Measurements from ENCODE around the gene DLG2. TPM values are rescaled to one million over a fixed set of nuclear protein-coding genes. Genes with fewer than 3 reads are reported as not detected.

DLG2 gene
- total and polyA plus RNA-seq, 9 of the 15 experiments (the other 6 are each of a cell fraction or from before 2014, with no cell fraction given) = 0.52 to 1.6 (median 0.95) TPM

DNA sequence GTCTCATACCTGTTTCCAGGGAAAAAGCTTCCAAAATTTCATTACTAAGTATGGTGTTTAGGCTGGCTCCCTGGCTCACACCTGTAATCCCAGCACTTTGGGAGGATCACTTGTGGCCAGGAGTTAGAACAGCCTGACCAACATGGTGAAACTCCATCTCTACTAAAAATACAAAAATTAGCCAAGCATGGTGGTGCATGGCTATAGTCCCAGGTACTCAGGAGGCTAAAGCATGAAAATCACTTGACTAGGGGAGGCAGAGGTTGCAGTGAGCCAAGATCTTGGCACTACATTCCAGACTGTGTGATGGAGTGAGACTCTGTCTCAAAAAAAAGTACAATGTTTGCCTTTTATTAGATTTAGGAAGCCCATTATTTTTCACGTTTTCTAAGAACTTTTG lies 2009.5 kb downstream of the DLG2 start (continued):
- TF ChIP-seq, protein P1, sequence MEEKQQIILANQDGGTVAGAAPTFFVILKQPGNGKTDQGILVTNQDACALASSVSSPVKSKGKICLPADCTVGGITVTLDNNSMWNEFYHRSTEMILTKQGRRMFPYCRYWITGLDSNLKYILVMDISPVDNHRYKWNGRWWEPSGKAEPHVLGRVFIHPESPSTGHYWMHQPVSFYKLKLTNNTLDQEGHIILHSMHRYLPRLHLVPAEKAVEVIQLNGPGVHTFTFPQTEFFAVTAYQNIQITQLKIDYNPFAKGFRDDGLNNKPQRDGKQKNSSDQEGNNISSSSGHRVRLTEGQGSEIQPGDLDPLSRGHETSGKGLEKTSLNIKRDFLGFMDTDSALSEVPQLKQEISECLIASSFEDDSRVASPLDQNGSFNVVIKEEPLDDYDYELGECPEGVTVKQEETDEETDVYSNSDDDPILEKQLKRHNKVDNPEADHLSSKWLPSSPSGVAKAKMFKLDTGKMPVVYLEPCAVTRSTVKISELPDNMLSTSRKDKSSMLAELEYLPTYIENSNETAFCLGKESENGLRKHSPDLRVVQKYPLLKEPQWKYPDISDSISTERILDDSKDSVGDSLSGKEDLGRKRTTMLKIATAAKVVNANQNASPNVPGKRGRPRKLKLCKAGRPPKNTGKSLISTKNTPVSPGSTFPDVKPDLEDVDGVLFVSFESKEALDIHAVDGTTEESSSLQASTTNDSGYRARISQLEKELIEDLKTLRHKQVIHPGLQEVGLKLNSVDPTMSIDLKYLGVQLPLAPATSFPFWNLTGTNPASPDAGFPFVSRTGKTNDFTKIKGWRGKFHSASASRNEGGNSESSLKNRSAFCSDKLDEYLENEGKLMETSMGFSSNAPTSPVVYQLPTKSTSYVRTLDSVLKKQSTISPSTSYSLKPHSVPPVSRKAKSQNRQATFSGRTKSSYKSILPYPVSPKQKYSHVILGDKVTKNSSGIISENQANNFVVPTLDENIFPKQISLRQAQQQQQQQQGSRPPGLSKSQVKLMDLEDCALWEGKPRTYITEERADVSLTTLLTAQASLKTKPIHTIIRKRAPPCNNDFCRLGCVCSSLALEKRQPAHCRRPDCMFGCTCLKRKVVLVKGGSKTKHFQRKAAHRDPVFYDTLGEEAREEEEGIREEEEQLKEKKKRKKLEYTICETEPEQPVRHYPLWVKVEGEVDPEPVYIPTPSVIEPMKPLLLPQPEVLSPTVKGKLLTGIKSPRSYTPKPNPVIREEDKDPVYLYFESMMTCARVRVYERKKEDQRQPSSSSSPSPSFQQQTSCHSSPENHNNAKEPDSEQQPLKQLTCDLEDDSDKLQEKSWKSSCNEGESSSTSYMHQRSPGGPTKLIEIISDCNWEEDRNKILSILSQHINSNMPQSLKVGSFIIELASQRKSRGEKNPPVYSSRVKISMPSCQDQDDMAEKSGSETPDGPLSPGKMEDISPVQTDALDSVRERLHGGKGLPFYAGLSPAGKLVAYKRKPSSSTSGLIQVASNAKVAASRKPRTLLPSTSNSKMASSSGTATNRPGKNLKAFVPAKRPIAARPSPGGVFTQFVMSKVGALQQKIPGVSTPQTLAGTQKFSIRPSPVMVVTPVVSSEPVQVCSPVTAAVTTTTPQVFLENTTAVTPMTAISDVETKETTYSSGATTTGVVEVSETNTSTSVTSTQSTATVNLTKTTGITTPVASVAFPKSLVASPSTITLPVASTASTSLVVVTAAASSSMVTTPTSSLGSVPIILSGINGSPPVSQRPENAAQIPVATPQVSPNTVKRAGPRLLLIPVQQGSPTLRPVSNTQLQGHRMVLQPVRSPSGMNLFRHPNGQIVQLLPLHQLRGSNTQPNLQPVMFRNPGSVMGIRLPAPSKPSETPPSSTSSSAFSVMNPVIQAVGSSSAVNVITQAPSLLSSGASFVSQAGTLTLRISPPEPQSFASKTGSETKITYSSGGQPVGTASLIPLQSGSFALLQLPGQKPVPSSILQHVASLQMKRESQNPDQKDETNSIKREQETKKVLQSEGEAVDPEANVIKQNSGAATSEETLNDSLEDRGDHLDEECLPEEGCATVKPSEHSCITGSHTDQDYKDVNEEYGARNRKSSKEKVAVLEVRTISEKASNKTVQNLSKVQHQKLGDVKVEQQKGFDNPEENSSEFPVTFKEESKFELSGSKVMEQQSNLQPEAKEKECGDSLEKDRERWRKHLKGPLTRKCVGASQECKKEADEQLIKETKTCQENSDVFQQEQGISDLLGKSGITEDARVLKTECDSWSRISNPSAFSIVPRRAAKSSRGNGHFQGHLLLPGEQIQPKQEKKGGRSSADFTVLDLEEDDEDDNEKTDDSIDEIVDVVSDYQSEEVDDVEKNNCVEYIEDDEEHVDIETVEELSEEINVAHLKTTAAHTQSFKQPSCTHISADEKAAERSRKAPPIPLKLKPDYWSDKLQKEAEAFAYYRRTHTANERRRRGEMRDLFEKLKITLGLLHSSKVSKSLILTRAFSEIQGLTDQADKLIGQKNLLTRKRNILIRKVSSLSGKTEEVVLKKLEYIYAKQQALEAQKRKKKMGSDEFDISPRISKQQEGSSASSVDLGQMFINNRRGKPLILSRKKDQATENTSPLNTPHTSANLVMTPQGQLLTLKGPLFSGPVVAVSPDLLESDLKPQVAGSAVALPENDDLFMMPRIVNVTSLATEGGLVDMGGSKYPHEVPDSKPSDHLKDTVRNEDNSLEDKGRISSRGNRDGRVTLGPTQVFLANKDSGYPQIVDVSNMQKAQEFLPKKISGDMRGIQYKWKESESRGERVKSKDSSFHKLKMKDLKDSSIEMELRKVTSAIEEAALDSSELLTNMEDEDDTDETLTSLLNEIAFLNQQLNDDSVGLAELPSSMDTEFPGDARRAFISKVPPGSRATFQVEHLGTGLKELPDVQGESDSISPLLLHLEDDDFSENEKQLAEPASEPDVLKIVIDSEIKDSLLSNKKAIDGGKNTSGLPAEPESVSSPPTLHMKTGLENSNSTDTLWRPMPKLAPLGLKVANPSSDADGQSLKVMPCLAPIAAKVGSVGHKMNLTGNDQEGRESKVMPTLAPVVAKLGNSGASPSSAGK (IDR thresholded peaks at IDR 0.05) = no peak
- TF ChIP-seq HDAC6 (IDR thresholded peaks at IDR 0.05; ENCODE audit: low read depth, low read length) (no peak), ZNF140 (CRISPR knock-in tag; IDR thresholded peaks at IDR 0.05) (no peak)

Measured in K562 (cell line).